ENCODE data around the gene ZC3HAV1L.

- TF ChIP-seq CTCF (IDR thresholded peaks at IDR 0.05) (no peak), POLR2A (IDR thresholded peaks at IDR 0.05) (no peak)
Observed at GRCh38 chr7:139084709-139085108, 48.9 kb upstream of the ZC3HAV1L start.

Measured in adrenal gland (tissue), 5 donors.